GM18508 (cell line): ENCODE data around the gene NOD2.

Experiments used
- ATAC-seq: cut with Tn5 transposase; IDR thresholded peaks from one replicate; pipeline ENCODE4 v1.9.1; 2021; ENCODE audit warnings: moderate number of reproducible peaks; ENCODE audit not compliant: insufficient read depth, unreplicated experiment

The NOD2 gene

DNA sequence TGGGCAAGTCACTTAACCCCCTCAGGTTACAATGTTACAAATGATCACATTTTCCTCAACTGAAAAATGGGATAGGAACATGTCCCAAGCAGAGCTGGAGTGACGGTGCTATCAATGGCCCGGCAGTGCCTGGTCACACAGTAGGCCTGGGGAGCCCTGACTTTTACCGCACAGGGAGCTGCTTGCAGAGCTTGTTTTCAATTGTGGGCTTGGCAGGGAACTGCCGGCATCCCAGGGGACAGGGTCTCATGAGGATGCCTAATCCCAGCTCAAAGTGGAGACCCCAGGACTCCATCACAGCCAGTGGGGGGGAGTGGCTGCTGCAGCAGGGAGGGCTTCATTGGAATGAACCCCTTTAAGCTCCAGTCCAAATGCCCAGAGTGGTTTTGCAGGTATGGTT, 23.7 kb upstream of the NOD2 start:
- no peak for ATAC-seq

DNA sequence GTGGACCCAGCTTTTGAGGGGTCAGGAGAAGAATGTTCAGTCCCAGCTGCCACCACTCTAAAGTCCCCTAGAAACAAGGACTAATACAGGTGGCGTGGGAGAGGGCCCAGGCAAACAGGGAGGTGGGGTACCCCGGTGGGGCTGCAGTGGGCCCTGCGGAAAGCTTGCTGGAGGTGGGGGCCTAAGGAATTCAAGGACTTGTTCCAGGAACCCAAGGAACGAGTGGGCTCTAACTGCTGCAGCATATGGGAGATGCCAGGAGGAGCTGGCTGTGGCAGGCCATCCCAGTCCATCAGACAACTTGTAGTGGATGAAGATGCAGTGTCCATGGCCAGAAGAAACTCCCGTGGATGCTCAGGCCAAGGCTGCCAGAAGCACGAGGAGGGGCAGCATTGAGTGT, 22.9 kb upstream of the NOD2 start:
- ATAC-seq = no peak

DNA sequence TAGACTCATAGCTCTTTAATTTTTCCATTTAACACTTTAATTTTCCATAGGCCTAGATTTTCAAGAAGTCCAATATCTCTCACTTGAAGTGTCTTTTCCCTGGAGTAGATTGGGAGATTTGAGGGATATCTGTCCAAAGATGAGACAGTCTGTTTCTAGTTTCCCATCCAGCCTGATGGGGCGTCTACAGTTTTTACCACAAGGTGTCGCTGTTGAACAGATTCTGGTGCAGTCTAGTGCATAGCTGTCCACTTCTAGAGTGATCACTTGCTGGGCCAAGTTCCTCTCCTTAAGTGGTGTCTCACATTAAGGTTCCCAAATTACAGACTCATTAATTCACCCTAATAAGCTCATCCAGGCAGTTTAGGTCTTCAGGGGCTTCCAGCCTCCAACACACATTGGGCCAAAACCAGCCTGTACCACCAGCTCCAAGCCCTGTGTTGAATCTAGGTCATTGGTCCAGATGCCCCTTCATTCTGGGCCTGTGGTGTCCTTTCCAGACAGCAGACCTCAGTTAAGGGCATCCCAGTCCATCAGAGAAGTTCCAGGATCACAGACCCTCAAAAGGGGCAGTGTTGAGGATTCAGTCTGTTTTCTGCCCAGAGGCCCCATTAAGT, 21.7 kb upstream of the NOD2 start:
- ATAC-seq = no peak

DNA sequence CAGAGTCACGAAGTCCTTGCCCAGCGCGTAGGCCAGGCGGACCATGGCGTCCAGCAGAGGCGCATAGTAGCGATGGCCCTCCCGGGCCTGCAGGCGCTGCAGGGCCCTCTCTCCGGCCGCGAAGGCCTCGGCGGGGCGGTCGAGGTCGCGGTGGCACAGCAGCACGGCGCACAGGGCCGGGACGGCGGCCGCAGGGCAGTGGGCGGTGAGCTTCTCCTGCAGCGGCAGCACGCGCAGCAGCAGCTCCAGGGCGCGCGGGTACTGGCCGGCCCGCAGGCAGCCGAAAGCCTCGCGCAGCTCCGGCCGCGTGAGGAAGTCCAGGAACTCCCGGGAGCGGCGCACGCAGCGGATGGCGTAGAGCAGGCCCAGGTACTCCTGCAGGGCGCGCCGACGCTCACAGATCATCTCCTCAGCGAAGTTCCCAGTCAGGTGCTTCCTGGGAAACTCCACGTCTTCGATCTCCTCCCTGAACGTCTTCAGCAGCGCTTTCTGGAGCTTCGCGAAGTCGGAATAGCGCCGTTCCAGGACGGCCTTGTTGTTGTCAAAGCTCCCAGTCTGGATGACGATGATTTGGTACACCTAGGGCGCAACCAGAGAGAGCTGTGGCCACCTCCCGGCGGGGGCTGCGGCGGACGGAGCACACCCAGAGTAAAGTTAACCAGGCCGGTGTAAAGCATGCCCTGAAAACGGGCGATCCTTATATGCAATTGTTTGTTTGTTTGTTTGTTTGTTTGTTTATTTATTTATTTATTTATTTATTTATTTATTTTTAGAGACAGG, 19.7 kb upstream of the NOD2 start:
- ATAC-seq = no peak

DNA sequence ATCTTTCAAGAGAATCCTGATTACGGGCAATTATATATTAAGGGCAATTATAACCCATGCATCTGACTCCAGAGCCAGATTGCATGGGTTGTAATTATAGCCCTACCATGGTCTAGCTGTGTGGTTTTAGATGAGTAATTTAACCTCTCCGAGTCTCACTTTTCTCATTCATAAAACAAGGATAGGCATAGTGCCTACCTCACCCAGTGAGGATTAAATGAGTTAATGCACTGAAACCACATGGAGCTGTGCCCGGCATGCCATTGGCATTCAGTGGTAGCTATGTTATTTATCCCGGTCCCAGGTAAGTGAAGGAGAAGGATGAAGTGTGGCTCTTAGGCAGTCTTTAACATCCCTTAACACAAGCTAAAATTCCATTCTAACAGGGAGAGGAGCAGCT, 18.6 kb upstream of the NOD2 start:
- no peak for ATAC-seq

DNA sequence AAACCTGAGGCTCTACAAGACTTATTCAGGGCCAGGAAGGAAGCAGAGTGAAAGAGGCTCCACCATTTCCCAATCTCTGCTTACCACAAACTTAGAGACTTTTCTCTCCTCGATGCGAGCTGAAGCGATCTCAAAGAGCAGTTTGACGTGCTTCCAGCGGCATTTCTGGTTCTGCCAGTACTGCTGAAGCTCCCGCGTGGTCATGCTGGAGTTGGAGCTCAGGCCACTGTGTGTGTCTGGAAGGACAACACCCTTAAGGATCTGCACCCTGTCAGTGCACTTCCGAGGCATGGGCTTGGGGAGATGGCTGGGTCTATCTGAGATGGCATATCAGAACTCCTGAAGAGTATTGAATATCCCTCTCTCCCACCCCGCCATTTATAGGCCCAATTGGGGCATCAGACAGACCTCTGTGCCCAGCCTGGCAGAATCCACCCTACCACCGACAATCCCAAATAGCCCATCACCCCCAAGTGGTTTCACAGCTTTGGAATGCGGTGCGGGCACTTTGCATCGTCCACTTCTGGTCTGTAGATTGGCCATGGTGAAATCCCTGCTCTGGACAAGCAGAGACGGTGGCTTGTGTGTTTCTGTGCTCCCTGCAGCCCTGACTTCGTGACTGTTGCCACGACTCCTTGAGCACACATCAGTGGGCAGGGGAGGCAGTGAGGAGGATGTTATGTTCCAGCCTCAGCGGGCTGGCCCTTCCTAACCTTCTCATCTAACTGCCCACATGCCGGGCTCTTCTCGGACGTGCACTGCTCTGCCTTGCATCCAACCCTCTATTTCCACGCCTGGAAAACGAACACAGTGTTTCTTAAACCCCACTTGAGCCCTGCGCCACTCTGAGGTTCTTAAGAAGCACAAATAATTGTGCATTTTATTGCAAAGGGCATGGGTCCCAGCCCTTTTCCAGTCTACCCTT, 17.5 kb upstream of the NOD2 start:
- no peak for ATAC-seq

DNA sequence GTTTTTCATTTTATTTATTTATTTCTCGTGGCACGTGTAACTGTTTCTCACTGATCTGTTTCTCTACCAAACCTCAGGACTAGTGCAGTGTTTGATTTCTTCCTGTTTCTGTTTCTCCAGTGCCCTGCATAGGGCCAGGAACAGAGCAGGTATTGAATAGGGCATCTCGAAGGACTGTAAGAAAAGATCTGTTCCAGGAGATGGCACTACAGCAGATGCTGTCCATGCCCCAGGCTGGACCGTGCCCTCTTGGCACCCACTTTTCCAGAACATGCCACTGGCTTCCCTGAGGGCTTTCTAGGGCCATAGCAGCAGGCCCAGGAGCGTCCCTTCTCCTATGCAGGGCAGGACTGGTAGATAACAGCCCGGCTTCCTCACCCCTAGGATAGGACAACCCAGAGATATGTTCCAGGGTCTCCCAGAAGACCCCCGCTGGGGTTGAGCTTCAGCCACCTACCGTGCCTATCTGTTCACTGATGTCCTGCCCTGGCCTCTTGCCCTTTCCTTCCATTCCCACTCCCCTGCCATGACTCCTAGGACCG, 16.7 kb upstream of the NOD2 start:
- ATAC-seq = no peak

DNA sequence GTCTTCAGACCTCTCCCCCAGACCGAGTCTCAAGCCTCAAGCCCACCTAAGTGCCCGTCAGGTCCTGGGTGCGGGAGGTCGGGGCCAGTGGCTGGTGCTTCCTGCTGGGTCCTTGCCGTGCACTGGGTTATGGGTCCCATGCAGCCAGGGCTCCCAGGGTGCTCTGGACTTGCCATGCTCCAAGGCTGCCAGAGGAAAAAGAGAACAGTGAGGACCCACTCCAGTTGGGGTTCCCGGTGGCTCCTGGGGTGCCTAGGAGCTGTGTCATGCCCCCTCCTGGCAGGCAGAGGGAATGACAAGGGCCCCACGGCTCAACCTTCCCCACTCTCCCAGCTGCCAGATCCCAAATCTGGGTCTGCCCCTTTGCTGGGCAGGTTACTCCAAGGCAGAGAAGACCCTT, 16.1 kb upstream of the NOD2 start:
- no peak for ATAC-seq

DNA sequence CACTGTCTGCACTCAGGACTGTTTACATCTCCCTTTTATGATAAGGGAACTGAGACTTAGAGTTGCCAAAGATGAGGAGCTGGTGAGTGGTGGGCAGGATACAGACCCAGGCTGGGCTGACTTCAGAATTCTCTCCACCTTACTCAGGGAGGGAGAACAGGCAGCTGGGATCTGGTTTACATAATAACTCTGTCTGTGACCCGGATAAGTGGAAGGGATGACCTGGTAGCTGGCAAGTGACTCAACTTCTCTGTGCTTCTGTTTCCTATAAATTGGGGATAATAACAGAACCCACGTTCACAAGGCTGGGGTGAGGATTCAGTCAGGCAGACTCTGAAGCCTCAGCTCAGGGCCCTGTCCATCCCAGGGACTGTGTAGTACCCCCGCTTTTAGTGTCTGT, 14.9 kb upstream of the NOD2 start:
- no peak for ATAC-seq

DNA sequence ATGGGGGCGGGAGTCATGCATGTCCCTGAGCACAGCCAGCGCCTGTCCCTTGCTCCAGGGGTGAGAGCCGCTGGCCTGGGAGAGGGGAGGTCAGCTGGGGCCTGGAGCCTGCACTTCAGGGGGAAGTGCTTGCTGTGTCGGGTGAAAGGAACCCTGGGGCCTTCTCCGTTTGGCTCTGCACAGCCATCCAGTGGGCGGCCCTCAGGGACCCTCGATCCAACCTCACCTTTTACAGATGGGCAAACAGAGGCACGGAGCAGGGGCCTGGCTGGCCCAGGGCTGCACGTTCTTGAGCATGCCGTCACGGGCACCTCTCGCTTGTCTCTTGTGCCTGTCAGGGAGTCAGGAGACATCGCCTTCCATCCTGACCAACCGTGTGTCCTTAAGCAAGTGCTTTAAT, 14.1 kb upstream of the NOD2 start:
- ATAC-seq = no peak

DNA sequence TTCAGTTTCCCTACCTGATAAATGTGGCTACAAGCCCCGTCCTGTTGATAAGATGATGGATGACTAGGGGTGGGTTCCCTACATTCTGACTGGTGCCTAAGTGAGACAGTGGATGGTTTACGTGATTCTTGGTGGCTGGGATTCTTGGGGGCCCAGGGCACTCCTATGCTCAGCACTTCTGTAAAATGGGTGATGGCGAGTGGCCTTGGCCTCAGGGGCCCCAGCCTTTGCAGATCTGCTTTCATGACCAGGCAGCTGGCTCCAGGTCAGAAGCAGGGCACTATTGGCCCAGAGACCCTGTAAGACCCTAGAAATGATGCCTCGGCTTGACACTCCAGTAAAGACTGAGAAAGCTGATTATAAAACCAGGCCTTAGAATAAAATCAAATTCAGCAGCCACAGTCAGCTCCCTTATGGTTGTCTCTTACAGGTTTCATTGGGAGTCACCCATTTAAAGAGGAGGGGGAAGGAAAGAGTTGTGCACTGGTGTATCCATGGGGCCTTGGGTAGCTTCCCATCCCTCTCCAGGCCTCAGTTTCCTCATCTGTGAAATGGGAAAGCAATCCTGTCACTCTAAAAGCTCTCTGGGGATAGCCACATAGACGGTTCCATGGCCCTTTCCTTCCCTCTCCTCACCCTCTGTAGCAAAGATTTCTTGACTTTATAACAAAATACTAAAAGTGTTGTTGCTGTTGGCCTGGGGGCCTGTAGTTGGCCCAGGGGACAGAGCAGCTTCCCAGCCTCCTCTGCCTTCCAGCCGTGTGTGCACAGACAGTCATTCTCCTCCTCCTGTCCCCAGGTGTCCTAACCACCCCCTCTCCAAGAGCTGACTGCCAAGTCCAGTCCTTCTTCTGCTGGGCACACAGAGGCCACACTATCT, 13.5 kb upstream of the NOD2 start:
- ATAC-seq = no peak

DNA sequence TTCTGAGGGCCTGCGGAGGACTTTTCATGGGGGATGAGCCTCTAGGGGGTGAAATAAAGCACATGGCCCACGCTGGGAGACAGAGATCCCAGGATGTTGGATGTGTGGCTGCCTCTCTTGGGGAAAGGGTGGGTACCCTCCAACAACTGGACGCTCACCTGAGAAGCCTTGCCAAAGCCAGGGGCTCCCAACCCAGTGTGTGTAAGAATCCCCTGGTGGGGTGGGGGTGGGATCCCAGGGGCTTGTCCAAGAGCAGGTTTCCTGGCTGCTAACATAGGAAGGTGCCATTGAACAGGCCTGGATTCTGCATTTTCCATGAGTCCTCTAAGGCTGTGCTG, 12.9 kb upstream of the NOD2 start:
- no peak for ATAC-seq

DNA sequence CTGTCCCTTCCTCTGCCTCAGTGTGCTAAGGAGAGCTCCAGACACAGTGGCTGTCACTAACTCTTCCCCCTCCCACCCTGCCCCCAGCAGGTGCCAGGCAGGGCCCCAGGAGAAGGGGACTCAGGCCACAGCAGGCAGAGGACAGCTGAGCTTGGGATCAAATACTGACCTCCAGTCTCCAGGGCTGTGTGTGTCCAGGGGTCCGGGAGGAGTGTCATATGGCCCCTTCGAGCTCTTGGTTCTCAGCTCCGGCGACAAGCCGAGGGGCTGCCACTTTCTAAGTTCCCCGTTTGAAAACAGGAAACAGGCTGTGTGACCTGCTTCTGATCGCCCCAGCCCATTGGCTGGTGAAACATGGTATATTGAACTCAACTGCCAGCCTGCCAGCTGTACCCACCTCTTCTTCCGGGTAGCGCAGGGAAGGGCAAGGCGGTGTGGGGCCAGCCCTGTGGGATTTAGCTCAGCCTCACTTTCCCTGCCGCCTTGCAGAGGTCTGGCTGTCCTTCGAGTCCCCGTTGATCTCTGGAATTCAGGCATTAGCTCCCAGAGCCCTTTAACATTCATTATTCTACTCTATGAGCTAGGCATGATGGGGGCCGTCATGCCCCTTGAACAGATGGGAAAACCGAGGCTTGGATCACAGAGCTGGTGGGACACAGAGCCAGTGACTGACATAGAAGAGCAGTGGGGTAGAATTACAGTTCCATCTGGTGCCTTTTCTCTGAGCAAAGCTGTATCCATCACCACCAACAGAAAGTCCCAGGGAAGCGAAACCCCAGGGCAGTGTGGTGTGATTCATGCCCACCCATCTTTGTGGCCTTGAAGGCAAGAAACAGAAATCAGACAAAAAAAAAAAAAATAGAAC, 12.2 kb upstream of the NOD2 start, which contains the start of gene SNX20:
TSS of gene SNX20 (minus strand) at position 292 of the 865 bp plus-strand sequence. CDS start 3,786 bp downstream, outside the sequence.
- ATAC-seq = peak; percentile 32

DNA sequence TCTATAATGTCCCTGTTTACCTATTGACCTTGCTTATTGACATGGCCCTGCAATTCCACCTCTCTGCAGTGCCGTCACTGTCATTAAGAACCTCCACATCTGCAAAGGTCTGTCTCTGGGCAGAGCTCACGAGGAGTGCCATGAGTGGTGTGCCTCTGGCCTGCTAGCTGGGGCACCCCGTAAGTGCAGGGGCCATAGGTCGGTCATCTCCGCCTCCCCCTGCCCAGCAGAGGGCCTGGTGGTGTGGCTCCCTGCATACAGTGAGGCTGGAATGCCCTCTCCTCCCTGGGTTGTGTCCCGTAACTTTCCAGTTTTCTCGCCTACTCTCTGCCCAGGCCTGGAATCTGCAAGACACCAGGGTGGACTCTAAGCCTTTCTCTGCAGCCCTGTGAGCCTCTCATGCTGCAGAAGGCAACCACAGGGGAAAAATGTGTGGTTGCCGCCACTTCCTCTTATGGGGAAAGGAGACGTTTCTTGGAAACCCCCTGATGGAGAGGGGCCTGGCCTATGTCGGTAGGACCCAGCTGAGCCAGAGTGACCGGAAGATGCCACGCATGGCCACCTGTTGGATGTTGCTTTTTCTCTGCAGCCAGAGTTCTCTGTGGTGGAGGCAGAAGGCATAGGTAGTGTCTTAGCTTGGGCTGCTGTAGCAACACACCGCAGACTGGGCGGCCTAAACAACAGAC, 9.6 kb upstream of the NOD2 start:
- ATAC-seq = peak; percentile 54

DNA sequence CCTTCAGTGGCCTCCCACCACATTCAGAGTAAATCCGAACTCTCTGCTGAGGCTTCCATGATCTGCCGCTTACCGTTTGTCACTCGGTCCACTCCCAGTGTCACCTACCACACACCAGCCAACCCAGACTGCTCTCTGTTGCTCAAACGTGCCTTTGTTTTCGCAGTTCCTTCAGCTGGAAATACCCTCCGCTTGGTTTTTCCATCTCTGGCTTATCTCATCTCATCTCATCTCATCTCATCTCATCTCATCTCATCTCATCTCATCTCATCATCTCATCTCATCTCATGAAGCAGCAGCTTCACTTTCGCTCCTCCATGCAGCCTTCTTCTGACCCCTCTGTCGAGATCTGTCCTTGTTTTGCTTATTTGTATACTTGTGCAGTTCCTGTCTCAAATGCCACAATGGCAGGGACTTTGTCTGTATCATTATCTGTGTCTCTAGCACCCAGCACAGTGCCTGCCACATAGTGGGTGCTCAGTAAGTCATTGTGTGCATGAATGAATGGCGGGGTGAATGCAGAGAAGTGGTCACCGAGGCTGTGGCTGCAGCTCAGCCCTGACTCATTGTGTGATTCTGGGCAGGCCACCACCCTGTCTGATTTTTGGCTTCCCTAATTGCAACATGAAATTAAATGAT, 8.5 kb upstream of the NOD2 start:
- no peak for ATAC-seq

DNA sequence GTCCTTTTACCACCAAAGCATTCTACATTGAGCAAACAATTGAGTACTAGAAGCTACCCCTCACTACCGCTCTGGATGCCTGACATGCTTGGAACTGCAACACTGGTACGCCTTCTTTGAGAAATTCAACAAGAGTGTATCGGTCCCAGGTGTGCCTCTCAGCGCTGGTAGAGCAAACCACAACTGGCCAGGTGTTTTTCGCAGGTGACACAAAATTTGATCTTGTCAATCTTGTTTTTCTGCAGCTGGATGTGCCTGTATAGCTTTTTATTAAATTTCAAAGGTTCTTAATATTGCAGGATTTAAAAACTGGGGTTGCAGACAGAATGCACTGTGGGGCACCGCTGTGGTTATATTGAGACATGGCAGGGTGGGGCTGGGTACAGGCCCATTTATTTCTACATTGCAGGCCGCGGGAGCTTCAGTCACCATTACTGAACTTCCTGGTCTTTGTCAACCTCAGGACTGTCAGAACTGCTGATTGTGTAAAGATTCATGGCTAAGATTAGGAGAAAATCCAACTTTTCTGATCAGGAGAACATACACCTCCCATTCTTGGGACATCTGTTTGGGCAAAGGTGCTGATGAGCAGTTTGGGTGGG, 7.8 kb upstream of the NOD2 start:
- no peak for ATAC-seq

DNA sequence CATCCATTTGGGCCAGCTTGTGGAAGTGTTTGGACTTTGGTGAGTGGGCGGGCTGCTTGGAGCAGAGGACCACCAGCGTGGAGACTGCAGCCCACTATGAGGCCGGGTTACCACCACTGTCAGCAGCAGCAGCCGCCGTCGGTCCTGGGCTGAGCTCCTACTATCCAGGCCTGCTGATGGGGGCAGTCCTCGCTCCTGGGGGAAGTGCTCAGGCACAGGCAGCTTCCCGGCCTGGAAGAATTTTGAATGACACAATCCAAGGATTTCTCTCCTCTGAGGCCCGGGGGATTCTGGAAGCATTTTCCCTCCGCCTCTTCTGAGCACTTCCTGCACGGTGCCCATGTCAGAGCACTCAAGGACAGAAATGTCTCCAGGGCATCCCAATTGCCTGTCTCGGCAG, 5.3 kb upstream of the NOD2 start:
- no peak for ATAC-seq

DNA sequence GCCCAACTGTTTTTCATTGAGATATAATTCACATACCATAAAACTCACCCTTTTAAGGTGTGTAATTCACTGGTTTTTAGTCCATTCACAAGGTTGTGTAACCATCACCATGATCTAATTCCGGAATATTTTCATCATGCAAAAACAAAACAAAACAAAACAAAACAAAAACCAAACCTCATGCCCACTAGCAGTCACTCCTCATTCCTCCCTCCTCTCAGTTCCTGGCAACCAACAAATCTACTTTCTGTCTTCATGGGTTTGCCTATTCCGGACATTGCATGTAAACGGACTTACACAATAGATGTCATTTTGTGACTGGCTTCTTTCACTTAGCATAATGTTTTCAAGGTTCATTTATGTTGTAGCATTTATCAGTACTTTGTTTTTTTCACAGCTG, 4.5 kb upstream of the NOD2 start:
- no peak for ATAC-seq
